Breast epithelium (tissue), 3 donors: Measurements from ENCODE around the gene TTC27.

Experiments
- POLR2A ChIP-seq: fragments of 450-650 bp; IDR thresholded peaks from one replicate; pipeline ENCODE4 v1.6.1; 2016; ENCODE audit warnings: antibody characterized with exemption, mild to moderate bottlenecking, moderate library complexity
- POLR2AphosphoS5 ChIP-seq, 3 donors: sonication (generic); formaldehyde crosslinking; IDR thresholded peaks; one replicate each; pipeline ENCODE4 v1.6.1; 2017; ENCODE audit warnings: antibody characterized with exemption in 3 of 3

DNA sequence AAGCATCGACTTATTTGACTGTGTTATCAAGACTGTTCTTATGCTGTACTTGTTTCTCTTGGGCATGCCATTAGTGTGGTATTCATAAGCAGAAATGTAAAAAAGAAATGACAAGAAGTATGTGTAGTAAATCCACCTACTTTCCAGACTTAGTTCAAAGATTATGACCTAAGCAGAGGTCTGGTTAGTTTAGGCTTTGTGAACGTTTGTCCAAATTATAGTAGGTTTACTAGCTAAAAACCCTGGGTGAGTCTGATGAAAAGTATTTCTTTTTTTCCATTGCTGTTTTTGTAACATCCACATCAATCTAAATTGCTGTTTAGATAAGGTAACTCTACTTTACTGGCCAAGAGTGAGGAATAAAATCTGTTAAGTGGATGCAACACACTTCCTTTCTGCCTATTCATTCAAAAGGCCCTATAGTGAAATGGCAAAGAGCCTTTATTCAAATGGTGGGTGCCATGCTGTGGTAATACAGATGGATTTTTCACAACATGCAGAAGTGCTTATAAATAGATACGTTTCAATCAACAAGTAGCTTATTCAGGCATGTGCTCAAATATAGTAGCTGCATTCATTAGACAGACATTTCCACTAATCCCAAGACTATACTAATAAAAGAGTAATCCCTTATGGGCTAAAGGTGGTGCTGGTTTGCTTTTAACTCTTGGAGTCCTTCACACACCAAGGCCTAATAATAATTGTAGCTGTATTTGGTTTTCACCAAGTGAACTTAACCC is 196.4 kb downstream of the TTC27 start:
- TF ChIP-seq POLR2AphosphoS5 (IDR thresholded peaks at IDR 0.05) (no peak), POLR2A (no peak)
